ENCODE data around the gene EMX2.
"Not testable (repeated sequence)": the region's sequence is repeated elsewhere in the genome, so short reads cannot be mapped to it uniquely, and the experiment has no call there.

The EMX2 gene

DNA sequence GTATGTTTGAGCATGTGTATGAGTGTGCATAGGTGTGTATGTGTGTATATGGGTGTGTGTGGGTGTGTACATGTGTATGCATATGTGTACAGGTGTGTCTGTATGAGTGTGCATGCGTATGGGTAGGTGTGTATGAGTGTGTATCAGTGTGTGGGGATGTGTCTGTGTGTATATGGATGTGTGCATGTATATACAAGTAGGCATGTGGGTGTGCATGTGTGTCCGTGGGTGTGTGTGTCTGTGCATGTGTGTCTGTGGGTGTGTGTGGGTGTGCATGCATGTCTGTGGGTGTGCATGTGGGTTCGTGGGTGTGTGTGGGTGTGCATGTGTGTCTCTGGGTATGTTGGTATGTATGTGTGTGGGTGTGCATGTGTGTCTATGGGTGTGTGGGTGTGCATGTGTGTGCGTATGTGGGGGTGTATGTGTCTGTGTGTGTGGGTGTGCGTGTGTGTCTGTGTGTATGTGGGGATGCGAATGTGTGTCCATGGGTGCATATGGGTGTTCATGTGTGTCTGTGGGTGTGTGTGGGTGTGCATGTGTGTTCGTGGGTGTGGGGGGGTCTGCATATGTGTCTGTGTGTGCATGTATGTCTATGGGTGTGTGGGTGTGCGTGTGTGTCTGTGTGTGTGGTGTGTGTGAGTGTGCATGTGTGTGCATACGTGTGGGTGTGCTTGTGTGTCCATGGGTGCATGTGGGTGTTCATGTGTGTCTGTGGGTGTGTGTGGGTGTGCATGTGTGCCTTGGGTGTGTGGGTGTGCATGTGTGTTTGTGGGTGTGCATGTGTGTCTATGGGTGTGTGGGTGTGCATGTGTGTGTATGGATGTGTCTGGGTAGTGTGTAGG is 20.6 kb downstream of the EMX2 start:
- DNase-seq, result no peak

DNA sequence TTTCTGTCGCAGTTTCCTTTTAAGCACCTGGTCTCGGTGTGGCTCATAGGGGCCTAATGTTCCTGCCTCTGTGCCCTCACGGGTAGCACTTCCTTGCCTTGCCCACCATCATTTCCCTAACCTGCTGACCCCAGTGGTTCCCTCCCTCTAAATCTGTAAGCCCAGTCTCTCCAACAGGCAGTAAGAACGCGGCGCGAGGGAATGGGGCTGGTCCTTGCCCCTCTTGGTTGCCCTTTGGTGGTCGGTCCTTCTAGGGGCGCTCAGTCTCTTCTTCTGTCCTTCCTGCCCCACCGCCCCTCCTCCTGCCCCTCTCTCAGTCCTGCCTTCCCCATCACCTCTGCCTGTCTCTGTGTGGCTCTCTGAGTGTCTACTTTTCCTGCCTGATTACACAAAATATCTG is 21.2 kb downstream of the EMX2 start:
- no peak for DNase-seq

DNA sequence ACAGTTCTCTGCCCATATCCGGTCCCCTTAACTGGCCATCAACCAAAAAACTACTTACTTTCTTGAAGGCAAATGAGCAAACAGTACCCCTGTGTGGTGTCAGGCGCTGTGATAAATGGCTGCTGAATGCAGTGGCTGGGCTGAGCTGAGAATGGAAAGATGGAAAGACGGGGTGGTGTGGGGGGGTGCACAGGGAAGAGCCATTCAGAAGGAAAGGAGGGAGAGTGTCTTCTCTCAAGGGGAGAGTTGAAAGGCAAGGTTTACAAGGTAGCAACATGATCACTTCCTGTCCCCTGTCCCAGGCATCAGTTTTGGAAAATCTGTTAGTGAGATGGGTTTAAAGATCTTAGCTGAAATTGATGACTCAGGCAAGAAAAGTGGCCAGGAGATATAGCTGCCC is 22.5 kb downstream of the EMX2 start:
- DNase-seq, result no peak

DNA sequence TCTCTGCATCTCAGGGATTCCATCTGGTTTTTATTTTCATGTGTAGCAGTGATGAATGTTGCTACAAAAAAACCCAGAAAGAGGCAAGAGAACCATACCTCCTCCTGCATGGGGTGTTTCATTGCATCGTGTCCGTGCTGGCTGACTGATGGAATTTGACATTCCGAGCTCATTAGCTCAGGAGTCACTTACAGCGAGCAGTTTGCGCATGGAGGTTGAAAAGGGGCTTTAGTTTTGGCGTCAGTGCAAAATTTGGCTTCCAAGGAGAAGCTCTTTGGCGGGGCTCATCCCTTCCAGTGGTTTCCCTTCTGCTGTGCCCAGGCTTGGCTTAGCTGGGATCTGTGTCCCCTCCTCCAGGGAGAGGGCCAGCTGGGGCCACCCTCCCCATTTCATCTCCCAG is 25.8 kb downstream of the EMX2 start:
- DNase-seq, result no peak

DNA sequence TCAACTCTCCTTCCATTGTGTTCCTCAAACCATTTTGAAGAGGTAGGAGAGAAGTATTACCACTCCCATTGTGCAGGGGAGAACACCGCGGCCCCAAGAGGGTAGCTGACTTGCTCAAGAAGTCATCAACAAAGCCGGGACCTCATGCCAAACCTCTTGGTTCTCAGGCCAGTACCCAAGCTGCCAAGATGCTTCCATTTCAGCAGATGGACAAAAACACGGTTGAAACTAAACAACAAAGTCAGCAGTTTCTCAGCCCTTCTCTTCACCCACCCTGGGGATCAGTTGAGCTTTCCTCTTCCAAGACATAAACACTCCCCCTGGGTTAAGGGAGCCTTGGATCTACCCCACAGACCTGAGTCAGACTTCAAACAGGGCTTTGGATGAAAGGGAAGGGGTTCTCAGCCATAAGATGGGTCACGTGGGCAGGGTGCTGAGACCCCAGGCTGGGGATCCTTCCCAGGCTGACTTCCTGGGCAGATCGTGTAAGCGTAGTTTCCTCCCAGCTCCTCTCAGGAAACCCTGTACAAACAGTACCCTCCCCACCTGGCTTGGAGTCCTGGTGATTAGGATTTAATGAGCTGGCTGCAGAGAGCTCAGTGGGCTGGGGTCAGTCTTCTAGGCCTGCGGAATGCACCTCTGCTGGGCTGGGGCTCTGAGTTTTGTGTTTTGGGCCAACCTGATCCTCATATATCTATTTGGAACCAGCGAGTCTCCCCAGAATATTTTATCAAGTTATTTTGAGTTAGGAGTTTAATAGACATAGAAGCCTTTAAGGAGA is 27.3 kb downstream of the EMX2 start:
- no peak for DNase-seq

DNA sequence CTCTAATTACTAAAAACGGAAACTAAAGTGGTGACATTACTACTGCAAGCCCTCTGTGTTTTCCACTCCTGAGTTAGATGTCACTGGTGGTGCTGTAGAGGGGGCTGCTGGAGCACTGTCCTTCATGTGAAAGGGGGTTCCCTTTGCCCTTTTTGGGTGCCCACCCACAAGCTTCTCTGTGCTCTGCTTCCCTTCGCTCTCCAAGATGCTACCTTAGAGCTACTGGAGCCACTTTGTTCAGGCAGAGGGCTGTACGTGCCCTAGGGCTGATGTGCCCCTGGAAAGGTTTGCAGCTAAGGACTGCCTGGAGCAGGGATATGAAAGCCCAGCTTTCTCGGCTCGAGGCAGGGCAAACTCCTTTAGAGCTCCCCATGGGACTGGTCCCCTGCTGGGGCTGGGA is 28.3 kb downstream of the EMX2 start:
- DNase-seq, result no peak

GRCh38 chr10:117574498-117575146 is 32.1 kb downstream of the EMX2 start:
- DNase-seq, result no peak

GRCh38 chr10:117578490-117578889 is 35.9 kb downstream of the EMX2 start:
- DNase-seq, result no peak

DNA sequence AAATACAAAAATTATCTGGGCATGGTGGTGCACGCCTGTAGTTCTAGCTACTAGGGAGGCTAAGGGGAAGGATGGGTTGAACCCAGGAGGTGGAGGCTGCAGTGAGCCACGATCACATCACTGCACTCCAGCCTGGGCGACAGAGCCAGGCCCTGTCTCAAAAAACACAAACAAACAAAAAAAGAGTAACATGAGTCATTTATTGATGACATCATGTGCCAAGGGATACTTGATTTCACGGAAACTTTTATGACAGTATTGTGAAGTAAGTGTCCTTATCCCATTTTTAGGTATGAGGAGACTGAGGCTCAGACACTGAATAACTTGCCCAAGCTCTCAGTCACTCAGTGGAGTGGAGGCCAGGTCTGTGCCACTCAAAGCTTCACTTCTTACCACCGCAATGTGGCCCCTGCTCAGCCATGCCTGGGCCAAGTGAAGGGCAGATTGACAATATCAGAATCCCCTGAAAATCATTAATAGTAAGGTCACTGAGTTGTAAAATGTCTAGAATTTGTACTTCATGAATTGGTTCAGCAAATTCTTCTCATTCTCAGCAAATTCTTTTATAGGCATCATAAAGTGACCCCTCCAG is 36.5 kb downstream of the EMX2 start:
- DNase-seq, result no peak

- no peak for DNase-seq
Measured at GRCh38 chr10:117581961-117582360, 39.4 kb downstream of the EMX2 start.

DNA sequence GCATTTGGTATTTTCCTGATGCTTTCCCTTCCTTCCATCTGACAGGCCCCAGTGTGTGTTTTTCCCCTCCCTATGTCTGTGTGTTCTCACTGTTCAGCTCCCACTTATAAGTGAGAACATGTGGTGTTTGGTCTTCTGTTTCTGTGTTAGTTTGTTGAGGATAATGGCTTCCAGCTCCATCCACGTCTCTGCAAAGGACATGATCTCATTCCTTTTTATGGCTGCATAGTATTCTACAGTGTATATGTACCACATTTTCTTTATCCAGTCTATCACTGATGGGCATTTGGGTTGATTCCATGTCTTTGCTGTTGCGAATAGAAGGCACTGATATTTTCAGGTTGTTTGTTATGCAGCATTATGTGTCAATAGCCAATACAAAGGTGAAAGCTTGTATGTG is 42.3 kb downstream of the EMX2 start:
- DNase-seq, result not testable (repeated sequence)

DNA sequence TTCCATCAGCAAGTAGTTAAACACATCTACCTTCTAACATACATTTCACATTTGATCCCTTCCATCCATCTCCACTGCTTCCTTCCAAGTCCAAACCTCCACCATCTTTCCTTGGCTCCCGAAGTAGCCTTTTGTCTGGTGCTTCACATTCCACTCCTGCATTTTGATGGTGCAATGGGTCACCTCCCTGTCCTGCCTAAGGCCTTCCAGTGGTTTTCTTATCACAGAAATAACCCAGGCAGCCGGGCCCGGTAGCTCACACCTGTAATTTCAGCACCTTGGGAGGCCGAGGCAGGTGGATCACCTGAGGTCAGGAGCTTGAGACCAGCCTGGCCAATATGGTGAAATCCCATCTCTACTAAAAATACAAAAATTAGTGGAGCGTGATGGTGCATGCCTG is 44.5 kb downstream of the EMX2 start:
- no peak for DNase-seq

DNA sequence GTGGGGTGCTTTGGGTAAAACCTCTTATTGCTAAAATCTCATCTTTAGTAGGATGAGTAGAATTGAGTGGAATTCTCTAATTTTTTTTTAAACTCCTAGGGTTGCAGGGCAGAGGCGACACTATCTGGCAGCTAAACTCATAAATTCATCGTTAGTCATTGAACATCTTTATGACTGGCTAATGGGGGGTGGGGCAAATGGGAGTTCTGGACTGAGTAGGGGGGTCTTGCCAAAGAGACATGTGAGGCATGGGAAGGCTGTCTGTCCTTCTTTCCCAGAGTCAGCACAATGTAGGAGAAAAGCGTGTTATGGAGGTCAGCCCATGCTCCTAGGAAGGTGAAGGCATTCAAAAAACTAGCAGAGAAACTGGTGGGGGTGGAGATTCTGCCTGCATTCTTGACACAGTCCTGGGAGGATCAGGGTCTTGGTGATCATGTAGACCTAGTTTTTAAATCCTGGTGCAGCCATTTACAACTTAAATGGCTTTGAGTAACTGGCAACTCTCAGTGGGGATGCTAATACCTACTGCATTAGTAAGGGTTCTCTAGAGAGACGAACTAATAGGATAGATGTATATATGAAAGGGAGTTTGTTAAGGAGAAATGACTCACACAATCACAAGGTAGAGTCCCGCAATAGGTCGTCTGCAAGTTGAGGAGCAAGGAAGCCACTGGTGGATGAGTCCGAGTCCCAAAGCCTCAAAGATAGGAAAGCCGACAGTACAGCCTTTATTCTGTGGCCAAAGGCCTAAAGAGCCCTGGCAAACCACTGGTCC is 47.7 kb downstream of the EMX2 start:
- no peak for DNase-seq

DNA sequence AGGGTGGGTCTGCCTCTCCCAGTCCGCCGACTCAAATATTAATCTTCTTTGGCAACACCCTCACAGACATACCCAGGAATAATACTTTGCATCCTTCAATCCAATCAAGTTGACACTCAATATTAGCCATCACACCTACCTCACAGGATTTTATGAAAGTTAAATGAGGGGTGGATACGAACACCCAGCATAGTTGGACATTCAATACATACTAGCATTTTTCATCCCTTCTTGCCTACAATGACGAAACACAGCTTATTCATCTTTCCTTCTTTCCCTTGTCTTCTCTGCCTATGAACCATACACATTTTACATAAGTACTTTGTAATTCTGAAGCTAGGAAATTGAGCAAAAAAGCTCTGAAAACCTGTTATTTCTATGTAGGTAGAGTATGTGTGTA is 48.5 kb downstream of the EMX2 start:
- DNase-seq, result no peak

GRCh38 chr10:117594722-117595121 is 52.2 kb downstream of the EMX2 start:
- DNase-seq, result no peak

GRCh38 chr10:117596706-117597105 is 54.2 kb downstream of the EMX2 start:
- DNase-seq, result no peak

- no peak for DNase-seq
Measured at GRCh38 chr10:117597216-117597615, 54.7 kb downstream of the EMX2 start.

Measured in CD4-positive, alpha-beta T cell treated with Interferon alpha-2 for 1 hour (primary cell).